Fibroblast of lung (primary cell): ENCODE measurements around the gene LSM2.

Source experiments
- EZH2 ChIP-seq: IDR thresholded peaks from 2 replicates; pipeline ENCODE4 v1.5.1; 2012; ENCODE audit warnings: low read length, control low read depth, mild to moderate bottlenecking; ENCODE audit errors: missing control alignments
- TF ChIP-seq, protein P1 (sequence below), 2 donors: IDR thresholded peaks in 1 of 2; conservative IDR thresholded peaks in 1 of 2; 1 replicate in 1 of 2; 2 replicates in 1 of 2; pipeline ENCODE4 v1.5.1; 2011 to 2012; ENCODE audit warnings: low read length in 2 of 2, control low read depth in 1 of 2, inconsistent platforms in 1 of 2, low read depth in 1 of 2, mild to moderate bottlenecking in 1 of 2

- TF ChIP-seq, protein P1, sequence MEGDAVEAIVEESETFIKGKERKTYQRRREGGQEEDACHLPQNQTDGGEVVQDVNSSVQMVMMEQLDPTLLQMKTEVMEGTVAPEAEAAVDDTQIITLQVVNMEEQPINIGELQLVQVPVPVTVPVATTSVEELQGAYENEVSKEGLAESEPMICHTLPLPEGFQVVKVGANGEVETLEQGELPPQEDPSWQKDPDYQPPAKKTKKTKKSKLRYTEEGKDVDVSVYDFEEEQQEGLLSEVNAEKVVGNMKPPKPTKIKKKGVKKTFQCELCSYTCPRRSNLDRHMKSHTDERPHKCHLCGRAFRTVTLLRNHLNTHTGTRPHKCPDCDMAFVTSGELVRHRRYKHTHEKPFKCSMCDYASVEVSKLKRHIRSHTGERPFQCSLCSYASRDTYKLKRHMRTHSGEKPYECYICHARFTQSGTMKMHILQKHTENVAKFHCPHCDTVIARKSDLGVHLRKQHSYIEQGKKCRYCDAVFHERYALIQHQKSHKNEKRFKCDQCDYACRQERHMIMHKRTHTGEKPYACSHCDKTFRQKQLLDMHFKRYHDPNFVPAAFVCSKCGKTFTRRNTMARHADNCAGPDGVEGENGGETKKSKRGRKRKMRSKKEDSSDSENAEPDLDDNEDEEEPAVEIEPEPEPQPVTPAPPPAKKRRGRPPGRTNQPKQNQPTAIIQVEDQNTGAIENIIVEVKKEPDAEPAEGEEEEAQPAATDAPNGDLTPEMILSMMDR (conservative IDR thresholded peaks at IDR 0.05 in 1 of 2, IDR thresholded peaks at IDR 0.05 in 1 of 2; ENCODE audit: low read depth in 1 of 2, low read length in 2 of 2) = no peak
- no peak for TF ChIP-seq EZH2
Measured at GRCh38 chr6:31796993-31797385, 9.8 kb downstream of the LSM2 start.
